Measurements from ENCODE around the gene RUSF1. TPM values are rescaled to one million over a fixed set of nuclear protein-coding genes. Genes with fewer than 3 reads are reported as not detected.
A peak's percentile ranks its signal among the peaks of the same experiment; 100 is the strongest.

RUSF1 gene
- total RNA-seq, 6 donors from 2014 or later = 46.8 to 132 (median 80.6) TPM

GRCh38 chr16:31488468-31489297 is 19.5 kb downstream of the RUSF1 start:
- H3K4me1 ChIP-seq = peaks cover 18 to 39% (median 27%) of the 10 kb centered on the region in 4 donors
- no peak for ATAC-seq (ENCODE audit: low FRiP score in 2 of 2)
- peaks cover 3 to 33% (median 23%) of the 10 kb centered on the region in 4 donors for H3K36me3 ChIP-seq
- DNase-seq = peak in 1 of 2 donors; percentile 87
- peak overlapping the region in 3 of 4 donors; percentile 50 to 61 (median 56) for H3K4me3 ChIP-seq
- peaks cover 0 to 3% (median 0%) of the 10 kb centered on the region in 4 donors for H3K27me3 ChIP-seq
- peak overlapping the region in 2 of 4 donors; percentile 74 to 75 for H3K27ac ChIP-seq
- WGBS, 2 donors = 81 to 84% methylated on average over 17 to 55 of the region's 77 CpGs
- H3K9me3 ChIP-seq = no peaks in the 10 kb centered on the region
- no peak for TF ChIP-seq CTCF (IDR thresholded peaks at IDR 0.05)
- TF ChIP-seq POLR2A (IDR thresholded peaks at IDR 0.05) = no peak
- no peak for TF ChIP-seq POLR2AphosphoS5 (IDR thresholded peaks at IDR 0.05)
- no peak for TF ChIP-seq EP300 (IDR thresholded peaks at IDR 0.05)

GRCh38 chr16:31487720-31488467 is 20.3 kb downstream of the RUSF1 start:
- Histone ChIP-seq H3K36me3 (peaks cover 0 to 25% (median 16%) of the 10 kb centered on the region in 4 donors), H3K4me1 (peaks cover 18 to 39% (median 27%) of the 10 kb centered on the region in 4 donors), H3K27me3 (peaks cover 0 to 3% (median 0%) of the 10 kb centered on the region in 4 donors), H3K27ac (peak overlapping the region in 3 of 4 donors; percentile 52 to 75 (median 74)), H3K4me3 (peak overlapping the region; percentile 39 to 61 (median 53)), H3K9me3 (no peaks in the 10 kb centered on the region)
- ATAC-seq (ENCODE audit: low FRiP score in 2 of 2) = peak; percentile 78 to 87
- TF ChIP-seq CTCF (IDR thresholded peaks at IDR 0.05) = no peak
- peak in 2 of 4 donors; percentile 3 to 74 for TF ChIP-seq POLR2A (IDR thresholded peaks at IDR 0.05)
- no peak for TF ChIP-seq EP300 (IDR thresholded peaks at IDR 0.05)
- TF ChIP-seq POLR2AphosphoS5 (IDR thresholded peaks at IDR 0.05) = peak in 1 of 2 donors; percentile 58
- 0% methylated on average over 5 to 28 of the region's 60 CpGs for WGBS, 2 donors
- DNase-seq = peak; percentile 88 to 94

- Histone ChIP-seq H3K36me3 (peaks cover 0 to 18% (median 9%) of the 10 kb centered on the region in 4 donors), H3K4me3 (peak overlapping the region; percentile 39 to 61 (median 53)), H3K27me3 (peaks cover 0 to 3% (median 0%) of the 10 kb centered on the region in 4 donors), H3K4me1 (peaks cover 18 to 36% (median 27%) of the 10 kb centered on the region in 4 donors), H3K9me3 (no peaks in the 10 kb centered on the region), H3K27ac (peak overlapping the region in 3 of 4 donors; percentile 52 to 75 (median 74))
- TF ChIP-seq POLR2A (IDR thresholded peaks at IDR 0.05) (peak in 2 of 4 donors; percentile 26 to 57), POLR2AphosphoS5 (IDR thresholded peaks at IDR 0.05) (no peak)
- ATAC-seq (ENCODE audit: low FRiP score in 2 of 2) (no peak), DNase-seq (peak in 1 of 2 donors; percentile 84)
- WGBS, 2 donors = 11 to 40% methylated on average over 1 to 36 of the region's 48 CpGs
These were observed 21.0 kb downstream of the RUSF1 start for GRCh38 chr16:31487071-31487719.

- no peak for DNase-seq
- ATAC-seq (ENCODE audit: low FRiP score in 2 of 2) = no peak
- peaks cover 18 to 36% (median 27%) of the 10 kb centered on the region in 4 donors for H3K4me1 ChIP-seq
- H3K27ac ChIP-seq = peak overlapping the region in 2 of 4 donors; percentile 28 to 52
- 96 to 98% methylated on average over 5 of the region's 5 CpGs for WGBS, 2 donors
- peaks cover 0 to 3% (median 0%) of the 10 kb centered on the region in 4 donors for H3K27me3 ChIP-seq
- no peak for TF ChIP-seq POLR2A (IDR thresholded peaks at IDR 0.05)
- no peak for TF ChIP-seq EP300 (IDR thresholded peaks at IDR 0.05)
- TF ChIP-seq POLR2AphosphoS5 (IDR thresholded peaks at IDR 0.05) = no peak
- no peak for TF ChIP-seq CTCF (IDR thresholded peaks at IDR 0.05)
- H3K4me3 ChIP-seq = peak overlapping the region in 2 of 4 donors; percentile 56 to 61
- H3K36me3 ChIP-seq = peaks cover 0 to 12% (median 5%) of the 10 kb centered on the region in 4 donors
- H3K9me3 ChIP-seq = no peaks in the 10 kb centered on the region
These were observed 22.1 kb downstream of the RUSF1 start for GRCh38 chr16:31486045-31486444.
